ENCODE measurements around the gene DCAF16. TPM values are rescaled to one million over a fixed set of nuclear protein-coding genes. Genes with fewer than 3 reads are reported as not detected.

DCAF16 gene
- total RNA-seq, 3 donors from 2014 or later = 32.1 to 38.6 (median 33.3) TPM

GRCh38 chr4:17797808-17798207, 12.7 kb downstream of the DCAF16 start:
- no peaks in the 10 kb centered on the region for H3K4me1 ChIP-seq (ENCODE audit: low read depth)
- intact Hi-C loops (cut with DNase I, micrococcal nuclease) = no loop called here
- DNase-seq (no peak), ATAC-seq (no peak)
- TF ChIP-seq, protein P1, sequence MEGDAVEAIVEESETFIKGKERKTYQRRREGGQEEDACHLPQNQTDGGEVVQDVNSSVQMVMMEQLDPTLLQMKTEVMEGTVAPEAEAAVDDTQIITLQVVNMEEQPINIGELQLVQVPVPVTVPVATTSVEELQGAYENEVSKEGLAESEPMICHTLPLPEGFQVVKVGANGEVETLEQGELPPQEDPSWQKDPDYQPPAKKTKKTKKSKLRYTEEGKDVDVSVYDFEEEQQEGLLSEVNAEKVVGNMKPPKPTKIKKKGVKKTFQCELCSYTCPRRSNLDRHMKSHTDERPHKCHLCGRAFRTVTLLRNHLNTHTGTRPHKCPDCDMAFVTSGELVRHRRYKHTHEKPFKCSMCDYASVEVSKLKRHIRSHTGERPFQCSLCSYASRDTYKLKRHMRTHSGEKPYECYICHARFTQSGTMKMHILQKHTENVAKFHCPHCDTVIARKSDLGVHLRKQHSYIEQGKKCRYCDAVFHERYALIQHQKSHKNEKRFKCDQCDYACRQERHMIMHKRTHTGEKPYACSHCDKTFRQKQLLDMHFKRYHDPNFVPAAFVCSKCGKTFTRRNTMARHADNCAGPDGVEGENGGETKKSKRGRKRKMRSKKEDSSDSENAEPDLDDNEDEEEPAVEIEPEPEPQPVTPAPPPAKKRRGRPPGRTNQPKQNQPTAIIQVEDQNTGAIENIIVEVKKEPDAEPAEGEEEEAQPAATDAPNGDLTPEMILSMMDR (IDR thresholded peaks at IDR 0.05) = no peak
- H3K36me3 ChIP-seq (ENCODE audit: low read depth) = no peaks in the 10 kb centered on the region
- no peak overlapping the region for H3K4me3 ChIP-seq
- H3K9me3 ChIP-seq = no peaks in the 10 kb centered on the region

- H3K36me3 ChIP-seq (ENCODE audit: low read depth) = no peaks in the 10 kb centered on the region
- DNase-seq = no peak
- ATAC-seq = peak; percentile 63
- no peak overlapping the region for H3K4me3 ChIP-seq
- TF ChIP-seq, protein P1 (IDR thresholded peaks at IDR 0.05) = no peak
- no peaks in the 10 kb centered on the region for H3K9me3 ChIP-seq
- no peaks in the 10 kb centered on the region for H3K4me1 ChIP-seq (ENCODE audit: low read depth)
- intact Hi-C loops (cut with DNase I, micrococcal nuclease) = no loop called here
These were observed 15.8 kb downstream of the DCAF16 start for GRCh38 chr4:17794730-17795129.

DNA sequence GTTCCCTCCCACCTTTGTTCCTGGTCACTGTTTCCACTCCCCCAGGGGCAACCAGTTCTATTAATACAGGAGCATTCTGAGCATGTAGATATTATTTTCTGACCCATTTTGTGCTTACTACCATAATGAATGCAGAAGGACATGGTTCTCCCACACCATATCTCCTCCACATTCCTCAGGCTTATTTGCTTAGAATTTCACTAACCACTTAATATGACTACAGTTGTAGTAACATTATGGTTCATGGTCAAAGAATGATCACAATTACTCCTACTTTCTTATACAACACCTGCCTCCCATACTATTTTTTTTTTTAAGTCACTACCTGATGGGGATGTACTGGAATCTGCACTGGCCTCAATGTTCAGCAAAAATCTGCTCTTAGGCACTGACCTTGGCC, 21.6 kb downstream of the DCAF16 start:
- TF ChIP-seq, protein P1 (IDR thresholded peaks at IDR 0.05) = no peak
- no peak for DNase-seq
- H3K4me3 ChIP-seq = no peak overlapping the region
- H3K9me3 ChIP-seq = no peaks in the 10 kb centered on the region
- H3K4me1 ChIP-seq (ENCODE audit: low read depth) = no peaks in the 10 kb centered on the region
- no peak for ATAC-seq
- H3K36me3 ChIP-seq (ENCODE audit: low read depth) = no peaks in the 10 kb centered on the region
- intact Hi-C loops (cut with DNase I, micrococcal nuclease) = no loop called here

GRCh38 chr4:17787315-17787714, 23.2 kb downstream of the DCAF16 start:
- Histone ChIP-seq H3K4me1 (ENCODE audit: low read depth) (no peaks in the 10 kb centered on the region), H3K9me3 (no peaks in the 10 kb centered on the region), H3K4me3 (no peak overlapping the region), H3K36me3 (ENCODE audit: low read depth) (no peaks in the 10 kb centered on the region)
- DNase-seq = no peak
- TF ChIP-seq, protein P1 (IDR thresholded peaks at IDR 0.05) = no peak
- ATAC-seq = no peak
- intact Hi-C loops (cut with DNase I, micrococcal nuclease) = no loop called here

DNA sequence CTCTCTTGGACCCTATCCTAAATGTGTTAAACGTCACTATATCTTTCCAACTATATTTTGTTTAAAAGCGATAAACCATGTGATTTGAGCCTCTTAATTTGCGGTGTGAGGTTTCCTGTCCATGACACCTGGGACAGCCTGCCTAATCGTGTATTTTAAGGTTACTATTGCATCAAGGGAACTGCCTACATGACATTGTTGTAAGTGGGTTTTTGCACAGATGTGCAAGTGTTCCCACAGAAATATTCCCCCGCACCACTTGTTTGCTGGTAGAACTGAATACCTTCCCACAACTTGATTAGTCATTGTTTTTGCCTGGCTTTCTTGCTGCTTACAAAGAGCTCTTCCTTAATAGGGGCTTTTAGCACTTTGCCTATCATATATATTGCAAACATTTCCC, 24.0 kb downstream of the DCAF16 start:
- intact Hi-C loops (cut with DNase I, micrococcal nuclease) = no loop called here

More for the DNA sequence above, 24.0 kb downstream of the DCAF16 start:
- DNase-seq (no peak), ATAC-seq (no peak)
- Histone ChIP-seq H3K4me1 (ENCODE audit: low read depth) (peaks cover 2% of the 10 kb centered on the region), H3K36me3 (ENCODE audit: low read depth) (no peaks in the 10 kb centered on the region), H3K9me3 (no peaks in the 10 kb centered on the region), H3K4me3 (no peak overlapping the region)
- TF ChIP-seq, protein P1 (IDR thresholded peaks at IDR 0.05) = no peak

Data from mucosa of descending colon (tissue), 3 donors.